COR-L47 (cell line): ENCODE measurements around the gene SYTL2.

Source experiments
- DNase-seq: peaks from one replicate; lab custom pipeline; 2025; lab: John Stamatoyannopoulos, UW

SYTL2 gene

DNA sequence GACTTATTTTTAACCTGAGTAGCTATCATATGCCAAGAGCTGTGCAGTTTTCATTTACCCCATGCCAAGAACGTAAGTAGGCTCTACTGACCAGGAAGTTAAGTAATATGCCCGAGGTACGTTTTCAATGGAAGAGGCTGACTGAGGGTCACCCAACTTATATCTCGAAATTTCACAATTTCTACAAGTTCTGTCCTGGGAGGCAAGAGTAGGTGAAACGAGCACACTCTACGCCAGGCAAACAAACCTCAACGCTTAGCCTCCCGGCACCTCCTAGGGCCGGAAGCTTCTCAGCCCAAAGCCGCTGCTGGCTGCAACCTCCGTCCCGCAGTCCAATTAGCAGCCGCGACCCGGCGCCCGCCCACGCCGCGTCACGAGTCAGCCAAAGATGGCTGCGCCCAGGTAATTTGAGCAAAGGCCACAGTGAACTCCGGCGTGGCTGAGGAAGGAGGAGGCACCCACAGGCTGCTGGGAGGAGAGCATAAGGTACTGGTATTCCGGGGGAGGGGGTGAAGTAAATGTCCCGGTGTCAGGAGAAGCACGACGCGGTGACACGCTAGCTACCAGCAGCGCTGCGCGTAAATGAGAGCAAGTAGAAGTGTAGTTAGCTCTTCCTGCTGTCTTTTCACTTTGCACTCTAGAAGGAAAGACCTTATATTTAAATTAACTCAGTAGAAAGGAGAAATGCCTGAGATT is 163.2 kb downstream of the SYTL2 start, which contains the start of gene TMEM126A:
Gene TMEM126A (plus strand): TSS at position 364 of the 696 bp plus-strand sequence. CDS start 2,289 bp downstream, outside the sequence.
- DNase-seq = peak; percentile 83

- no peak for DNase-seq
Observed at GRCh38 chr11:85647078-85647477, 163.9 kb downstream of the SYTL2 start.
